GM23248 (cell line): ENCODE results near the gene CBX3.

Experiments
- EZH2 ChIP-seq: fragments of 200-600 bp; sonication (generic); IDR thresholded peaks from 2 replicates; pipeline ENCODE4 v1.6.1; 2018; ENCODE audit warnings: antibody characterized with exemption, mild to moderate bottlenecking; ENCODE audit not compliant: insufficient read depth, poor library complexity, severe bottlenecking
- EZH2phosphoT487 ChIP-seq: fragments of 200-600 bp; sonication (generic); IDR thresholded peaks from 2 replicates; pipeline ENCODE4 v1.6.1; 2018; ENCODE audit warnings: antibody characterized with exemption, moderate library complexity, mild to moderate bottlenecking, low read depth; ENCODE audit not compliant: insufficient read depth

DNA sequence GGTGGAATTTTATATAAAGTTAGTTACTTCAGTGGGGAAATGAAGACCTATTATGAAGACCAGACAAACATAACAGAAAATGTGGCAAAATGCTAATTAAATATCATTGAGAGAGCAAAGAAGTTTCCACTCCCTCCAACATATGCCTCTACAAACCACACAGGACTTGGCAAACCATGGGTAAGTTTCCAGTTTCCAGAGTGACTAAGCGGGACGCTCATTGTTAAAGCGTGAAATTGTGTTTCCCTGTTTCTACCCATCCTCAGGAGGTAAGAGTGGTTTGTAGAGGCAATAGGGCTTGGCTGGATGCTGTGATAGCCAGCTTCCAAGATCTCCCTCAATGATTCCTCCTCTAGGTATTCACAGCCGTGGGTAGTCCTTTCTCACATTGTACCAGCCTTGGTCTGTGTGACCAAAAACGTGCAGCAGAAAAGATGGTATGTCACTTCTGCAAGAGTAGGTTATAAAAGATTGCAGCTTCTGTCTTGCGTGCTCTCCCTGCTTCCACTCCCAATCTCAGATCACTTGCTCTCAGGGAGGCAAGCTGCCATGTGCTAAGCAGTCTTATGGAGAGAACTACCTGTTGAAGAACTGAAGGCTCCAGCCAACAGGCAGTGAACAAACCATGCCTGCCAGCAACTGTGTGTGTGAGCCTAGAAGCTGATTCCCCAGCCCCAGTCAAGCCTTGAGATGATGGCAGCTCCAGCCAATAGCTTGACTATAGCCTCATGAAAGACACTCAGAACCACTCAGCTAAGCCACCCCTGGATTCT lies 35.7 kb downstream of the CBX3 start:
- TF ChIP-seq EZH2 (no peak), EZH2phosphoT487 (no peak)
